ENCODE data around the gene C1orf122. TPM values are rescaled to one million over a fixed set of nuclear protein-coding genes. Genes with fewer than 3 reads are reported as not detected.

C1orf122 gene
- total and polyA plus RNA-seq, 2 of the 4 experiments (the other 2 are of a cell fraction), result 2.0 to 13.6 TPM

DNA sequence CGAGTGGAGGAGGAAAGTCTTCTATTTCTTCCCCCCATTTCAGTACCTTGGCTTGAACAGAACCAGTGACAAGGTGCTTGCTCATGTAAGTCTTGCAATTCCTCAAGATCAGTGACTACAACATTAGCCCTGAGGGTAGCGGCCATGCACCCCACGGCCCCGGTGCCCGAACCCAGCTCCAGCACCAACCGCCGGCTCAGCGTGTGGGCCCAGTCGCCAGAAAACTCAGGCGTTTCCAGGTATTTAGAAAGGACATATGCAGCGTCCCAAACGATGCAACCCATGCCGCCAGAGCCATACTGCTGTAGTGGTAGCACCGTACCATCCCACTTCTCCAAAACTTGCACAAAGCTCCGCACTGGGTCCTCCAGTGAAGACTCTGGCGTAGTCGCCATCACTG, 25.1 kb upstream of the C1orf122 start:
- Histone ChIP-seq H3K9me1 (ENCODE audit: insufficient read depth, low read length) (no peaks in the 10 kb centered on the region), H3K9me3 (ENCODE audit: control insufficient read depth, insufficient read depth, low read length) (no peaks in the 10 kb centered on the region), H3K4me1 (ENCODE audit: control insufficient read depth, insufficient read depth, low read length) (no peaks in the 10 kb centered on the region), H3K23ac (ENCODE audit: low read depth, low read length) (no peak overlapping the region), H4K8ac (ENCODE audit: low read depth in 2 of 2, low read length in 2 of 2) (no peak overlapping the region), H2BK15ac (ENCODE audit: low read depth, low read length) (no peak overlapping the region), H3K36me3 (ENCODE audit: control insufficient read depth, insufficient read depth, low read length) (no peaks in the 10 kb centered on the region), H3K56ac (ENCODE audit: extremely low read depth, insufficient read depth, low read length) (no peak overlapping the region), H3K9ac (ENCODE audit: low read depth, low read length) (no peak overlapping the region), H4K5ac (ENCODE audit: low read depth, low read length) (no peak overlapping the region), H3K79me1 (ENCODE audit: low read depth in 1 of 2, low read length in 2 of 2) (no peaks in the 10 kb centered on the region), H2BK5ac (ENCODE audit: low read depth, low read length, poor library complexity, severe bottlenecking) (no peak overlapping the region), H3K18ac (ENCODE audit: low read depth, low read length) (no peak overlapping the region), H3K27me3 (ENCODE audit: control insufficient read depth, insufficient read depth, low read length) (peaks cover 5% of the 10 kb centered on the region; the same call in 1 of the 2 replicates), H2BK120ac (ENCODE audit: low read depth, low read length) (no peak overlapping the region), H3K4ac (ENCODE audit: low read depth, low read length) (no peak overlapping the region), H2AK9ac (replicated peaks; ENCODE audit: low read depth, low read length, poor library complexity) (no peak overlapping the region), H3K14ac (replicated peaks; ENCODE audit: low read depth, low read length) (no peak overlapping the region), H2AK5ac (ENCODE audit: low read depth, low read length) (no peak overlapping the region), H3K4me3 (ENCODE audit: insufficient read depth, low read depth, low read length) (no peak overlapping the region), H2BK20ac (ENCODE audit: low read depth, low read length) (no peak overlapping the region), H4K91ac (ENCODE audit: insufficient read depth, low read depth, low read length) (no peak overlapping the region), H4K20me1 (ENCODE audit: insufficient read depth, low read length) (no peaks in the 10 kb centered on the region), H3K27ac (ENCODE audit: insufficient read depth, low read length) (no peak overlapping the region), H2AFZ (replicated peaks; ENCODE audit: low read length, poor library complexity) (no peak overlapping the region), H3K4me2 (ENCODE audit: low read depth, low read length) (no peak overlapping the region)
- ChIA-PET CTCF (interaction anchor here (1.2 kb wide), 1 partner anchor 12 kb away, joined by 3 read pairs; no protein-coding TSS in a partner anchor), POLR2A (ENCODE audit: unreplicated experiment) (no interaction called here)
- dilution Hi-C loops (cut with HindIII; ENCODE audit: low sequenced_read_pairs, unreplicated experiment) (no loop called here), in situ Hi-C loops (cut with MboI; ENCODE audit: low sequenced_read_pairs) (no loop called here), intact Hi-C loops (cut with micrococcal nuclease) (no loop called here)
- 61% methylated on average over 10 of the region's 17 CpGs; no CpG with 5 or more reads in 1 of the 2 experiments for WGBS, 2 experiments (ENCODE audit: extremely low coverage in 2 of 2, insufficient read length in 1 of 2)
- ATAC-seq (ENCODE audit: low read depth) (no peak), DNase-seq (no peak)
- BruUV-seq (replicated peaks), result no TSS peak
- TF ChIP-seq FOS (IDR thresholded peaks at IDR 0.05; ENCODE audit: low read depth, low read length) (no peak), BHLHE40 (IDR thresholded peaks at IDR 0.05; ENCODE audit: low read depth, low read length) (no peak), RFX5 (IDR thresholded peaks at IDR 0.05; ENCODE audit: low read depth, low read length) (no peak), CHD1 (IDR thresholded peaks at IDR 0.05; ENCODE audit: low read depth, low read length) (no peak), MAFK (IDR thresholded peaks at IDR 0.05; ENCODE audit: low read depth, low read length) (no peak), CEBPB (IDR thresholded peaks at IDR 0.05; ENCODE audit: low read depth, low read length) (no peak), MXI1 (IDR thresholded peaks at IDR 0.05; ENCODE audit: borderline replicate concordance, low read depth, low read length) (no peak), MAZ (IDR thresholded peaks at IDR 0.05; ENCODE audit: borderline replicate concordance, low read depth, low read length) (no peak), POLR2A (IDR thresholded peaks at IDR 0.05; ENCODE audit: low read depth, low read length) (no peak)
- TF ChIP-seq, protein P1, sequence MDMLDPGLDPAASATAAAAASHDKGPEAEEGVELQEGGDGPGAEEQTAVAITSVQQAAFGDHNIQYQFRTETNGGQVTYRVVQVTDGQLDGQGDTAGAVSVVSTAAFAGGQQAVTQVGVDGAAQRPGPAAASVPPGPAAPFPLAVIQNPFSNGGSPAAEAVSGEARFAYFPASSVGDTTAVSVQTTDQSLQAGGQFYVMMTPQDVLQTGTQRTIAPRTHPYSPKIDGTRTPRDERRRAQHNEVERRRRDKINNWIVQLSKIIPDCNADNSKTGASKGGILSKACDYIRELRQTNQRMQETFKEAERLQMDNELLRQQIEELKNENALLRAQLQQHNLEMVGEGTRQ (IDR thresholded peaks at IDR 0.05; ENCODE audit: low read depth, low read length), result no peak
